Sigmoid colon (tissue), 7 donors: ENCODE results near the gene SPI1. TPM values are rescaled to one million over a fixed set of nuclear protein-coding genes. Genes with fewer than 3 reads are reported as not detected.
A peak's percentile ranks its signal among the peaks of the same experiment; 100 is the strongest.

ENCODE experiments used
- DNase-seq: peaks from one replicate; pipeline ENCODE4 v3.0.0-alpha.2; 2019
- H3K27ac ChIP-seq, 4 donors: fragments of 200-600 bp; sonication (generic); one replicate each; pipeline ENCODE4 v1.5.1; 2016 to 2019; ENCODE audit warnings: mild to moderate bottlenecking in 1 of 4
- H3K27me3 ChIP-seq, 3 donors: fragments of 200-600 bp; sonication (generic); one replicate each; pipeline ENCODE4 v1.5.1; 2019; ENCODE audit warnings: mild to moderate bottlenecking in 1 of 3
- H3K36me3 ChIP-seq, 4 donors: fragments of 200-600 bp; sonication (generic); one replicate each; pipeline ENCODE4 v1.5.1; 2016 to 2019
- H3K4me1 ChIP-seq, 4 donors: fragments of 200-600 bp; sonication (generic); one replicate each; pipeline ENCODE4 v1.5.1; 2017 to 2019
- H3K4me3 ChIP-seq, 4 donors: fragments of 200-600 bp; sonication (generic); one replicate each; pipeline ENCODE4 v1.5.1; 2017 to 2019; ENCODE audit warnings: mild to moderate bottlenecking in 2 of 4, moderate library complexity in 1 of 4
- H3K9me3 ChIP-seq, 4 donors: fragments of 200-600 bp in 3 of 4; sonication (generic) in 3 of 4; one replicate each; pipeline versions ENCODE4 v1.5.1 to v1.6.1; 2013 to 2019
- CTCF ChIP-seq, 4 experiments: fragments of 450-650 bp in 3 of 4; fragments of 200-600 bp in 1 of 4; IDR thresholded peaks; one replicate each; pipeline ENCODE4 v1.5.1; 2016 to 2019; ENCODE audit warnings: antibody characterized with exemption in 4 of 4, mild to moderate bottlenecking in 3 of 4, moderate library complexity in 2 of 4
- EP300 ChIP-seq, 4 donors: sonication (generic); formaldehyde crosslinking; IDR thresholded peaks; one replicate each; pipeline ENCODE4 v1.6.1; 2017; ENCODE audit warnings: antibody characterized with exemption in 4 of 4
- POLR2A ChIP-seq, 2 donors: fragments of 450-650 bp; IDR thresholded peaks; one replicate each; pipeline ENCODE4 v1.6.1; 2016; ENCODE audit warnings: antibody characterized with exemption in 2 of 2, mild to moderate bottlenecking in 2 of 2, moderate library complexity in 2 of 2
- POLR2AphosphoS5 ChIP-seq, 4 donors: sonication (generic); formaldehyde crosslinking; IDR thresholded peaks; one replicate each; pipeline ENCODE4 v1.6.1; 2017; ENCODE audit warnings: antibody characterized with exemption in 4 of 4
- WGBS, 2 donors: extraction: QIAGEN DNeasy Blood & Tissue Kit; methylation state at CpG; one replicate each; pipeline ENCODE4 v1.1.7; 2013; 5-methylcytosine and 5-hydroxymethylcytosine counted together
- intact Hi-C: fragments of 100-400 bp; cut with DNase I; formaldehyde crosslinking; loops from one replicate; pipeline ENCODE4 v1.15.1; 2023
- polyA plus RNA-seq, 3 donors: library from polyadenylated mRNA; stranded (reverse); fragments of 200-250 nt; gene quantifications; one replicate each; pipeline ENCODE4 v1.2.3, GENCODE V29; 2013
- total RNA-seq, 4 donors: library from RNA; depleted of rRNA; stranded (reverse); fragments of >200 nt; gene quantifications; one replicate each; pipeline ENCODE4 v1.1.0, GENCODE V29; 2016
- donor health status: healthy with polysubstance abuse.
- donor health status: Bipolar disorder and iron deficiency.
- donor health status: healthy.

Gene SPI1
- total and polyA plus RNA-seq, 7 donors: 10.5 to 29.8 (median 19.7) TPM

DNA sequence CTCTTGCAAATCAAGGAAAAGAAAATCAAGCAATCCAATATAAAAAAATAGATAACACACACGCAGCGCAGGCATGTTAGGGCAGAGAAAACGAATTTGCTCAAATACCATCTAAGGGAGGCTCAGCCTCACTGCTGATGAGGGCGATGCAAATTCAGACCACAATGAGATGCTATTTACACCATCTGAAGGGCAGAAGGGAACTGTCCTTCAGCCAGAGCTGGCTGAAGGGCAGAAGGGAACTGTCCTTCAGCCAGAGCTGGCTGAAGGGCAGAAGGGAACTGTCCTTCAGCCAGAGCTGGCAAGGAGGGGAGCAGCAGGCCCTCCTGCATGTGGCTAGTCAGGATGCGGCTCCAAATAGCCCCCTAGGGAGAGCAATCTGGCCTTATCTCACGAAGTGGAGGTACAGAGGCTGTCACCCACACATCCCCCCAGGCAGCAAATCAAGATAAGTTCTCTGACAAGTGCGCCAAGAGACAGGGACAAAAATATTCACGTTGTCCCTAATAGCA lies 22.5 kb upstream of the SPI1 start:
- intact Hi-C loops: no loop called here
- peak overlapping the region; percentile 51 to 77 (median 76) for H3K27ac ChIP-seq
- 40 to 42% methylated on average over 8 of the region's 8 CpGs for WGBS, 2 donors

GRCh38 chr11:47399860-47400767 lies 21.8 kb upstream of the SPI1 start:
- no peaks in the 10 kb centered on the region for H3K9me3 ChIP-seq
- WGBS, 2 donors: 5 to 6% methylated on average over 46 to 47 of the region's 47 CpGs
- peak overlapping the region; percentile 51 to 77 (median 76) for H3K27ac ChIP-seq
- no peaks in the 10 kb centered on the region for H3K27me3 ChIP-seq
- no peak for DNase-seq
- H3K36me3 ChIP-seq: no peaks in the 10 kb centered on the region
- intact Hi-C loops: no loop called here
- peak overlapping the region; percentile 42 to 74 (median 54) for H3K4me3 ChIP-seq
- H3K4me1 ChIP-seq: peaks cover 0 to 18% (median 15%) of the 10 kb centered on the region in 4 donors
- TF ChIP-seq POLR2AphosphoS5 (IDR thresholded peaks at IDR 0.05) (peak in 3 of 4 donors; percentile 28 to 63 (median 60)), POLR2A (IDR thresholded peaks at IDR 0.05) (peak in 1 of 2 donors; percentile 15), EP300 (IDR thresholded peaks at IDR 0.05) (no peak), CTCF (IDR thresholded peaks at IDR 0.05) (no peak)

More for the DNA sequence above, 22.5 kb upstream of the SPI1 start:
- Histone ChIP-seq H3K9me3 (no peaks in the 10 kb centered on the region), H3K4me3 (peak overlapping the region; percentile 42 to 74 (median 54)), H3K36me3 (no peaks in the 10 kb centered on the region), H3K27me3 (no peaks in the 10 kb centered on the region), H3K4me1 (peaks cover 0 to 18% (median 15%) of the 10 kb centered on the region in 4 donors)
- TF ChIP-seq CTCF (IDR thresholded peaks at IDR 0.05): no peak
- no peak for TF ChIP-seq EP300 (IDR thresholded peaks at IDR 0.05)
- TF ChIP-seq POLR2AphosphoS5 (IDR thresholded peaks at IDR 0.05): no peak
- no peak for TF ChIP-seq POLR2A (IDR thresholded peaks at IDR 0.05)
- no peak for DNase-seq

GRCh38 chr11:47398551-47398950 lies 20.2 kb upstream of the SPI1 start:
- DNase-seq: no peak
- Histone ChIP-seq H3K9me3 (no peaks in the 10 kb centered on the region), H3K27me3 (no peaks in the 10 kb centered on the region), H3K4me1 (peaks cover 0 to 18% (median 15%) of the 10 kb centered on the region in 4 donors), H3K4me3 (no peak overlapping the region), H3K36me3 (no peaks in the 10 kb centered on the region), H3K27ac (no peak overlapping the region)
- no peak for TF ChIP-seq EP300 (IDR thresholded peaks at IDR 0.05)
- no peak for TF ChIP-seq CTCF (IDR thresholded peaks at IDR 0.05)
- no peak for TF ChIP-seq POLR2AphosphoS5 (IDR thresholded peaks at IDR 0.05)
- no peak for TF ChIP-seq POLR2A (IDR thresholded peaks at IDR 0.05)
- intact Hi-C loops: no loop called here
- WGBS, 2 donors: 96 to 100% methylated on average over 1 of the region's 1 CpG

DNA sequence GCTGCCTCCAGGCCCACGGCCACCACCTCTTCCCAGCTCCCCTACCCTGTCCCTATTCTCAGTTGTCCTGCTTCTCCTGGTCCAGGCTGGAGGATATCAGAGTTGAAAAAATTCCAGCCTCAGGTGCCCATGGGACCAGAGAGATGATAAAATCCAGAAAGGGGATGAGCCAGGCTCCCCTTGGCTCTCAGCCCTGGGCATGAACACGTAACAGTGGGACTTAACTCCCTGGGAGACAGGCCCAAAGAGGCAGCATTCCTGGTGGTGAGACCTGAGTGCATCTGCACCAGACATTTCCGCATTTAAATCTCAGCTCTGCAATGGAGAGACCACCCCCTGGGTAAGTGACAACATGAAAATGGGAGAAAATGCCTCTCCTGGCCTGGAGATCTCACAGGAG lies 19.7 kb upstream of the SPI1 start:
- H3K4me1 ChIP-seq: peaks cover 0 to 18% (median 15%) of the 10 kb centered on the region in 4 donors
- no peaks in the 10 kb centered on the region for H3K27me3 ChIP-seq
- no peaks in the 10 kb centered on the region for H3K36me3 ChIP-seq
- no peak for DNase-seq
- WGBS, 2 donors: 92 to 93% methylated on average over 3 of the region's 3 CpGs
- TF ChIP-seq POLR2A (IDR thresholded peaks at IDR 0.05): no peak
- TF ChIP-seq EP300 (IDR thresholded peaks at IDR 0.05): no peak
- no peak for TF ChIP-seq CTCF (IDR thresholded peaks at IDR 0.05)
- no peak for TF ChIP-seq POLR2AphosphoS5 (IDR thresholded peaks at IDR 0.05)
- no peak overlapping the region for H3K4me3 ChIP-seq
- no peak overlapping the region for H3K27ac ChIP-seq
- H3K9me3 ChIP-seq: no peaks in the 10 kb centered on the region
- intact Hi-C loops: no loop called here
